K562 (cell line): ENCODE measurements around the gene SUMF2. TPM values are rescaled to one million over a fixed set of nuclear protein-coding genes. Genes with fewer than 3 reads are reported as not detected.
A peak's percentile ranks its signal among the peaks of the same experiment; 100 is the strongest.

Experiments
- ADNP ChIP-seq: fragments of 200-800 bp; sonication (Bioruptor generic); IDR thresholded peaks from 2 replicates; pipeline ENCODE4 v1.6.1; 2016; ENCODE audit warnings: missing genetic modification characterization, missing compliant biosample characterization
- ATF7 ChIP-seq: fragments of 450-650 bp; IDR thresholded peaks from 2 replicates; pipeline ENCODE4 v1.7.1; 2014; ENCODE audit warnings: mild to moderate bottlenecking, moderate library complexity
- CEBPZ ChIP-seq: fragments of 150-350 bp; IDR thresholded peaks from 2 replicates; pipeline ENCODE4 v1.6.1; 2014; ENCODE audit warnings: low read depth, mild to moderate bottlenecking, low read length, borderline replicate concordance
- ILF3 ChIP-seq: fragments of 450-650 bp; IDR thresholded peaks from 2 replicates; pipeline ENCODE4 v1.6.1; 2018; ENCODE audit warnings: antibody characterized with exemption, mild to moderate bottlenecking, moderate library complexity, borderline replicate concordance
- JUNB ChIP-seq: fragments of 450-650 bp; formaldehyde crosslinking; conservative IDR thresholded peaks from 2 replicates; pipeline ENCODE4 v1.4.0; 2020; ENCODE audit warnings: mild to moderate bottlenecking
- MCM7 ChIP-seq, 2 experiments: fragments of 450-650 bp; IDR thresholded peaks; 2 replicates each; pipeline ENCODE4 v1.6.1; 2016 to 2018
- MXI1 ChIP-seq: IDR thresholded peaks from 2 replicates; pipeline ENCODE4 v1.6.1; 2011; ENCODE audit warnings: low read depth, mild to moderate bottlenecking, improper control_type of control experiment, low read length
- PPARD ChIP-seq: fragments of 250-450 bp; sonication (Bioruptor Pico); IDR thresholded peaks from 2 replicates; pipeline ENCODE4 v1.8.0; 2022; ENCODE audit warnings: inconsistent platforms, mild to moderate bottlenecking, moderate library complexity
- RBM34 ChIP-seq: fragments of 200-400 bp; formaldehyde crosslinking; IDR thresholded peaks from 2 replicates; pipeline ENCODE4 v1.6.1; 2018; ENCODE audit warnings: low read length, borderline replicate concordance; ENCODE audit not compliant: insufficient read depth
- RFX7 ChIP-seq: fragments of 250-450 bp; sonication (Bioruptor Pico); IDR thresholded peaks from 2 replicates; pipeline ENCODE4 v1.5.1; 2021; ENCODE audit warnings: mild to moderate bottlenecking
- SMAD3 ChIP-seq: fragments of 450-650 bp; formaldehyde crosslinking; conservative IDR thresholded peaks from 2 replicates; pipeline ENCODE4 v1.4.0; 2020; ENCODE audit warnings: mild to moderate bottlenecking
- SNIP1 ChIP-seq: fragments of 450-650 bp; IDR thresholded peaks from 2 replicates; pipeline ENCODE4 v1.7.1; 2017; ENCODE audit warnings: low read depth, mild to moderate bottlenecking
- SREBF1 ChIP-seq: fragments of 150-350 bp; IDR thresholded peaks from 2 replicates; pipeline ENCODE4 v1.6.1; 2014; ENCODE audit warnings: antibody characterized with exemption, low read depth, low read length, borderline replicate concordance
- TRIM24 ChIP-seq, 2 experiments: fragments of 450-650 bp; IDR thresholded peaks; 2 replicates each; pipeline ENCODE4 v1.6.1; 2016
- TRIM25 ChIP-seq: fragments of 450-650 bp; IDR thresholded peaks from 2 replicates; pipeline ENCODE4 v1.7.0; 2016; ENCODE audit warnings: borderline replicate concordance
- TSHZ1 ChIP-seq: fragments of 250-450 bp; sonication (Bioruptor Pico); IDR thresholded peaks from 2 replicates; pipeline ENCODE4 v1.4.0; 2020; ENCODE audit warnings: mild to moderate bottlenecking, moderate library complexity
- ZC3H8 ChIP-seq: fragments of 450-650 bp; IDR thresholded peaks from 2 replicates; pipeline ENCODE4 v1.6.1; 2017
- ZNF124 ChIP-seq: sonication (generic); formaldehyde crosslinking; IDR thresholded peaks from 2 replicates; pipeline ENCODE4 v1.8.1; 2022; ENCODE audit warnings: missing genetic modification reagents
- ZNF140 ChIP-seq: fragments of 250-450 bp; sonication (Bioruptor Pico); IDR thresholded peaks from 2 replicates; pipeline ENCODE4 v1.8.0; 2021; ENCODE audit warnings: moderate library complexity, mild to moderate bottlenecking, inconsistent platforms
- ZNF408 ChIP-seq: fragments of 250-450 bp; sonication (Bioruptor Pico); IDR thresholded peaks from 2 replicates; pipeline ENCODE4 v1.4.0; 2020; ENCODE audit warnings: low read depth, mild to moderate bottlenecking, moderate library complexity
- ZNF586 ChIP-seq: fragments of 450-650 bp; formaldehyde crosslinking; conservative IDR thresholded peaks from 2 replicates; pipeline ENCODE4 v1.4.0; 2020; ENCODE audit warnings: mild to moderate bottlenecking, moderate library complexity
- polyA plus RNA-seq, 8 experiments: library from polyadenylated mRNA; depleted of rRNA in 4 of 8; stranded (reverse) in 5 of 8; unstranded in 3 of 8; fragments of >200 nt; fragmentation: Nextera tagmentation in 2 of 8; fragmentation: Illumina TruSeq in 1 of 8; extraction: Ambion mirVana in 2 of 8; extraction: Trizol in 1 of 8; gene quantifications; 2 replicates each; pipeline versions ENCODE4 v1.2.1 to v1.2.3, GENCODE V29; 2011 to 2014; ENCODE audit warnings: inconsistent platforms in 1 of 8, missing spikeins in 1 of 8
- total RNA-seq, 7 experiments: library from RNA; depleted of rRNA in 6 of 7; stranded (reverse); fragments of >200 nt in 6 of 7; fragmentation: Illumina TruSeq in 2 of 7; extraction: Trizol in 2 of 7; gene quantifications; 2 replicates each; pipeline versions ENCODE4 v1.2.1 to v1.2.3, GENCODE V29; 2011 to 2021; ENCODE audit warnings: low replicate concordance in 1 of 7

SUMF2 gene
- total and polyA plus RNA-seq, 9 of the 15 experiments (the other 6 are each of a cell fraction or from before 2014, with no cell fraction given) = 39.0 to 113 (median 67.7) TPM

GRCh38 chr7:56051339-56052191 is 12.5 kb upstream of the SUMF2 start, which contains the start of the genes CCT6A and PSPH (continued):
- no peak for TF ChIP-seq RBM34
- TF ChIP-seq TRIM25 = no peak
- no peak for TF ChIP-seq ZNF140
- TF ChIP-seq SREBF1 = no peak
- TF ChIP-seq ZNF124 (CRISPR knock-in tag) = no peak
- TF ChIP-seq TSHZ1 (CRISPR knock-in tag) = no peak
- TF ChIP-seq ADNP (tag) = no peak
- no peak for TF ChIP-seq ZC3H8
- TF ChIP-seq PPARD (CRISPR knock-in tag) = no peak
- peak; percentile 22; the same call in 1 of the 2 replicates for TF ChIP-seq ILF3
- no peak for TF ChIP-seq SNIP1
- no peak for TF ChIP-seq MCM7 (IDR thresholded peaks at IDR 0.05)
- TF ChIP-seq CEBPZ = no peak
- TF ChIP-seq RFX7 = no peak
- TF ChIP-seq ZNF408 = no peak
- TF ChIP-seq ATF7 = peak; percentile 96
- no peak for TF ChIP-seq JUNB (CRISPR knock-in tag)
- TF ChIP-seq TRIM24 (IDR thresholded peaks at IDR 0.05) = peak in 1 of 2 experiments; percentile 35; a peak in 1 of 4 replicates
- no peak for TF ChIP-seq ZNF586 (CRISPR knock-in tag)
- TF ChIP-seq MXI1 = no peak
- no peak for TF ChIP-seq SMAD3 (CRISPR knock-in tag)
